Hematopoietic multipotent progenitor cell (in vitro differentiated cells): ENCODE data around the gene PCBD2. TPM values are rescaled to one million over a fixed set of nuclear protein-coding genes. Genes with fewer than 3 reads are reported as not detected.
"Not testable (repeated sequence)": the region's sequence is repeated elsewhere in the genome, so short reads cannot be mapped to it uniquely, and the experiment has no call there.

Source experiments
- DNase-seq, 3 donors: peaks; one replicate each; pipeline ENCODE4 v3.0.0-alpha.2; 2011 to 2015; ENCODE audit warnings: low read depth in 2 of 3, low spot score in 2 of 3
- total RNA-seq: library from RNA; depleted of rRNA; stranded (reverse); fragments of >200 nt; gene quantifications from one replicate; pipeline ENCODE4 v1.2.3, GENCODE V29; 2012

PCBD2 gene
- total RNA-seq = 5.9 TPM

GRCh38 chr5:134904610-134905245 is at the start of gene PCBD2:
Gene PCBD2, plus strand, starts transcription at chr5:134905131. Its CDS starts 9 bp downstream, at chr5:134905140.
- peak; percentile 86 to 96 (median 96) for DNase-seq

GRCh38 chr5:134856465-134856864 is 48.5 kb upstream of the PCBD2 start:
- DNase-seq = not testable (repeated sequence)

GRCh38 chr5:134857401-134857800 is 47.5 kb upstream of the PCBD2 start:
- DNase-seq = no peak

DNA sequence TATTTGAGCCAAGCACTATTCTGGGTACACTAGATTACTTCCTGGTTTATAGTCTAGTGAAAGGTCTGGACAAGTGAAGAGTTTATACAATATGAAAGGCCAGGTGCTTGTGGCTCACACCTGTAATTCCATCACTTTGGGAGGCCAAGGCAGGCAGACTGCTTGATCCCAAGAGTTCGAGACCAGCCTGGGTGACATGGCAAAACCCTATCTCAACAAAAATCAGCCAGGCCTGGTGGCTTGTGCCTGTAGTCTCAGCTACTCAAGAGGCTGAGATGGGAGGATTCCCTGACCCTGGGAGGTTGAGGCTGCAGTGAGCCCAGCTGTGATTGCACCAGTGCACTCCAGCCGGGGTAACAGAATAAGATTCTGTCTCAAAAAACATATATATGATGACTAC is 40.2 kb upstream of the PCBD2 start:
- no peak for DNase-seq

DNA sequence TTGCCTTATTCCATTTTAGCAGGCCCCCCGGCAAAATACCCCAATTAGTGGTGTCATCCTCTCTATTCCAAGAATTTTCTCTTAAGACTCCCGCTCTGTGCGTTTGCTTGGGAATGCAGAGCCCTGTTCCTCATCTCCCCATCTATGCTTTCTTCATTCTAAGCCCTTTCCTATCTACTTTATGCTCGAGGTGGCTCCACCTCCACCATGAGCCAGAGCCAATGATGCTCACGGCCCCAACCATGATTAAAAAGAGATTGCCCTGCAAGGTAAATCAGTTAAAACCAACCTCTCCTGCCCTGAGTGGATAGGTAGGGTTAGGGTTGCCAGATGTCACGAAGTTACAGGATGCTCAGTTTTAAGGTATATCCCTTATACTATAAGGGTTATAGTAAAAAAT is 31.4 kb upstream of the PCBD2 start:
- DNase-seq = no peak

DNA sequence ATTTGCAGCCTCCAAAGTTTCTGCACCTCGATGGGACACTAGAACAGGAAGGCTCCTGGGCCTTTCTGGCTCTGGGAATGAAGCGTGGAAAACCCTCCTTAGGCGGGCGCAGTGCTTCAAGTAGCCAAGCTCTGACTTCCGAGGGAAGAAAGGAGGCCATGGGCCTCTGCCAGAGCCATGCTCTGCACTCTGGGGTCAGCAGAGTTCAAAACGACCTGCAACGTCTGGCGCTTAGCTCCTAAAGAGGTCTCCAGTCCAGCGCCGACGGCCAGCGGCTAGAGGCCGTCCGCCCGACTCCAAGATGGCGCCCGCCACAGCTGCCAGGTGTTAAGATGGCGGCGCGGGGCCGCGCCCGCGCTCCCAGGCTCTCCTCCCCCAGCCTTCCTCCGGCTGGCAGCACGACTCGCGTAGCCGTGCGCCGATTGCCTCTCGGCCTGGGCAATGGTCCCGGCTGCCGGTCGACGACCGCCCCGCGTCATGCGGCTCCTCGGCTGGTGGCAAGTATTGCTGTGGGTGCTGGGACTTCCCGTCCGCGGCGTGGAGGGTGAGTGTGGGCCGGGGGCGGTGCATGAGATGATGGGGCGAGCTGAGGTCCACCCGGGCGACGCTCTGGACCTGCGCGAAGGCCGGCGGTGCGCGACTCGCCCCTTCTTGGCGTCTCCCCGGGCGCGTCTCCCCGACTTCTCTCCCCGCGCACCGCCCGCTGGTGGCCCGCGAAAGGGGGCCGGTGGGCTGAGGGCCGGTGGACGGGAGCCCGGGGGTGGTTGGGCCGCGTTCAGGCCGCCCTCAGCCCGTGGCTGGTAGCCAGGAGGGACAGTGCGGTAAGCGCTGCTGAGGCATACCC is 30.7 kb upstream of the PCBD2 start, which contains the start of gene TXNDC15:
TXNDC15 (plus strand) TSS at position 385 of the 844 bp plus-strand sequence; CDS start at position 442, 57 bp downstream.
- DNase-seq = peak; percentile 74 to 84 (median 81)

DNA sequence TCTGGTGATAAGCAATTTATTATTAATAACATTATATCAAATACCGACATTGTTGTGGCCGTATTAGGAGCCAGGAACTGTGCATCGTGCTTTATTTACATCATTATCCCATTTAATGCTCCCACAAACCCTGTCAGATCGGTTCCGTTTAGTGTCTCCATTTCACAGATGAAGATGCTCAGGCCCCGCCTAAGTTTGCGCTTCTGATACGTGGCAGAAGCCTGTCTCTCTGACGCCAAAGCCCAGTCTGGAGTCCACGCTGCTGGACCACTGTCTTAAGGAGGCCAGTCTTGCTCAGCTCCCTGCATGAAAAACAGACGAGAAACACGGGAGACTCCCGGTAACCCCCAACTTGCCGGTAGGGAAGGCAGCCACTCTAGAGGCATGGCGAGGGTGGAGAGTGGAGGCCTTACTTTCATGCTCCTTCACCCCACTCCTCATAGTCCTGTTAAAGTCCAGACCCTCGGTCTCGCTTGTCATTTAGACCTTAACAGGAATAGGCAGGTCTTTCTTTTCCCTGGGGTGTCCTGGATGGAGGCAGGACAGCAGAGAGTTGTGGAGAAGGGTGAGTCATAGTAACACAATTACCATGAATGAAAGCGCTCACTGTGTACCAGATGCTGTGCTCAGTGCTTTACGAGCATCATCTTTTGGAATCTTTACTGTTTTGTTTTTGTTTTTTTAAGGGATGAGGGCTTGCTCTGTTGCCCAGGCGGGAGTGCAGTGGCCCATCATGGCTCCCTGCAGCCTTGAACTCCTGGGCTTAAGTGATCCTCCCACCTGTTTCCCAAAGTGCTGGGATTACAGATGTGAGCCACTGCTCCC is 29.9 kb upstream of the PCBD2 start:
- peak in 2 of 3 donors; percentile 13 to 15 for DNase-seq

- DNase-seq = no peak
These were observed 27.8 kb upstream of the PCBD2 start for GRCh38 chr5:134877159-134877558.

DNA sequence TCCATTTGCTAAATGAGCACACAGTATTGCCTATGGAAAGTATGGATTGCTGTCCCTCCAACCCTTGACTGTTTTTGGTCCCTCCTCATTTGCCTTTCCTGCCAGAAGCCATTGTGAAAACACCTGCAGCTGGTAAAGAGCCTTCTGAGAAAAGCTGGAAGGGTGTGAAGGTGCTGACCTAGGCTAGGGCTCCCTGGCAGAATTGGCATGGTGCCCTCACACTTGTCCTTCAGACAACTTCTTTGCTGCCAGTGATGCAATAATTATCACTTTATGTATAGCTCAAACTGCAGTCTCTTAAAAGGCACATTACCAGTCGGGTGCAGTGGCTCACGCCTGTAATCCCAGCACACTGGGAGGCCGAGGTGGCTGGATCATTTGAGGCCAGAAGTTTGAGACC is 26.5 kb upstream of the PCBD2 start:
- no peak for DNase-seq

GRCh38 chr5:134879456-134879855 is 25.5 kb upstream of the PCBD2 start:
- no peak for DNase-seq

DNA sequence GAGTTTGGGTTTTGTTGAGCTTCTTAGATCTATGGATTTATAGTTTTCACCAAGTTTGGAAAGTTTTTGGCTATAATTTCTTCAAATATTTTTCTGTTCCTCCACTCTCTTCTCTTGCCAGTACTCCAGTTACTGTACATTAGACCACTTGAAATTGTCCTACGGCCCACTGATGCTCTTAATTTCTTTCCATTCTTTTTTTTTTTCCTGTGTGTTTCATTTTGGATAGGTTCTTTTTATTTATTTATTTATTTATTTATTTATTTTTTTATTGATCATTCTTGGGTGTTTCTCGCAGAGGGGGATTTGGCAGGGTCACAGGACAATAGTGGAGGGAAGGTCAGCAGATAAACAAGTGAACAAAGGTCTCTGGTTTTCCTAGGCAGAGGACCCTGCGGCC is 24.0 kb upstream of the PCBD2 start:
- DNase-seq = not testable (repeated sequence)

GRCh38 chr5:134881711-134882110 is 23.2 kb upstream of the PCBD2 start:
- not testable (repeated sequence) for DNase-seq

GRCh38 chr5:134887593-134888159 is 17.3 kb upstream of the PCBD2 start:
- no peak for DNase-seq

DNA sequence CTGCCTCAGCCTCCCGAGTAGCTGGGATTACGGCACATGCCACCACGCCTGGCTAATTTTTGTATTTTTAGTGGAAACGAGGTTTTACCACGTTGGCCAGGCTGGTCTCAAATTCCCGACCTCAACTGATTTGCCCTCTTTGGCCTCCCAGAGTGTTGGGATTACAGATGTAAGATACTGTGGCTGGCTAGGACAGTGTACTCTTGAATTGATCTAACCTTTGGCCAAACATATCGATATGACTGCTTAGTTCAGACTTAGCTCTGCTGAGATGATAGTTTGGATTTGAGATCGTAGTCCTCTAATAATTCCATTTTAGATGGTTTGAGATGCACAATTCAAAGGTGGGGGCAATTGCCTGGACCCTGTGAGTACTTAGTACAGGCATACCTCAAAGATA is 15.6 kb upstream of the PCBD2 start:
- DNase-seq = no peak

- DNase-seq = no peak
These were observed 13.5 kb upstream of the PCBD2 start for GRCh38 chr5:134891473-134891872.

DNA sequence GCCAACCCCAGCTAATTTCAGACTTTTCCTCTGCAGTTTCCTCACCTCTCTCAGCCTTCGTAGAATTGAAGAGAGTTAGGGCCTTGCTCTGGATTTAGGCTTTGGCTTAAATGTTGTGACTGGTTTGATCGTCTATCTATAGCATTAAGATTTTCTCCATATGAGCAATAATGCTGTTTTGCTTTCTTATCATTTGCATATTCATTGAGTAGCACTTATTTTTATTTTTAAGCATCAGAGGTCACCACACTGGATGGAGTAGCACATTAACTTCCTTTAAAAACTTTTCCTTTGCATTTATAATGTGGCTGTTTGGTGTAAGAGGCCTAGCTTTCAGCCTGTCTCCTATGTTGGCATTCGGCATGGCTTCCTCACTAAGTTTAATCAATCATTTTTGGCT is 12.6 kb upstream of the PCBD2 start:
- no peak for DNase-seq

GRCh38 chr5:134892926-134893325 is 12.0 kb upstream of the PCBD2 start:
- DNase-seq = no peak

- DNase-seq = no peak
These were observed 11.0 kb upstream of the PCBD2 start for GRCh38 chr5:134893748-134894505.

DNA sequence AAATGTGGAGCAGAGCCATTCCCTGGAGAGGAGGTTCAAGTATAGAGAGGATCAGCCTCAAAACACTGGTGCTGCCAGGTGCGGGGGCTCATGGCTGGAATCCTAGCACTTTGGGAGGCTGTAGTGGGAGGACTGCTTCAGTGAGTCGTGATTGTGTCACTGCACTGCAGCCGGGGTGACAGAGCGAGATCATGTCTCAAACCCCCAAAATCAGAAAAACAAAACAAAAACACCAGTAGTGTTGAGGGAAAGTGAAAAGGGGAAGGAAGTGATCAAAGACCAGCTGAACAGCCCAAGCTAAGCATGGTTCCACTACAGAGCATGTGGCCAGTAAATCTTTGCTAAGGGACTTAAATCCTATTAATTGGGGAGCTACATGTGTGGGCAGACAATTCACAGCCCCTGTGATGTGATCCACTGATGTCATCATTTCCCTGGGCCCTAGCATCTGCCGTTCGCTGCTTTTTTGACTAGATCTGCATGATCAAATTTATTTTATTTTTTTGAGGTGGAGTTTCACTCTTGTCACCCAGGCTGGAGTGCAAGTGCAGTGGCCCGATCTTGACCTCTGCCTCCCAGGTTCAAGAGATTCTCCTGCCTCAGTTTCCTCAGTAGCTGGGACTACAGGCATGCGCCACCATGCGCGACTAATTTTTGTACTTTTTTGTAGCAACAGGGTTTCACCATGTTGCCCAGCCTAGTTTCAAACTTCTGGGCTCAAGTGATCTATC is 2.7 kb upstream of the PCBD2 start:
- peak in 2 of 3 donors; percentile 61 to 76 for DNase-seq
